ENCODE data around the gene CDHR2.

The CDHR2 gene

GRCh38 chr5:176548967-176549444, at the start of gene CDHR2:
Gene CDHR2, plus strand, starts transcription at chr5:176549342. Its CDS starts 16,011 bp downstream, at chr5:176565353.
- DNase-seq, result no peak

GRCh38 chr5:176500511-176500910, 48.6 kb upstream of the CDHR2 start:
- DNase-seq, result no peak

GRCh38 chr5:176501333-176501732, 47.8 kb upstream of the CDHR2 start:
- DNase-seq, result peak; percentile 34

- no peak for DNase-seq
Observed at GRCh38 chr5:176503496-176503895, 45.6 kb upstream of the CDHR2 start.

- DNase-seq, result no peak
Observed at GRCh38 chr5:176507911-176508310, 41.2 kb upstream of the CDHR2 start.

GRCh38 chr5:176508603-176509002, 40.5 kb upstream of the CDHR2 start:
- no peak for DNase-seq

- no peak for DNase-seq
Observed at GRCh38 chr5:176513788-176514187, 35.4 kb upstream of the CDHR2 start.

GRCh38 chr5:176514244-176514950, 34.7 kb upstream of the CDHR2 start:
- DNase-seq, result no peak

GRCh38 chr5:176515396-176515795, 33.7 kb upstream of the CDHR2 start:
- no peak for DNase-seq

GRCh38 chr5:176517053-176517661, 32.0 kb upstream of the CDHR2 start:
- DNase-seq, result no peak

GRCh38 chr5:176519810-176520720, 29.1 kb upstream of the CDHR2 start:
- no peak for DNase-seq

GRCh38 chr5:176521286-176521685, 27.9 kb upstream of the CDHR2 start:
- DNase-seq, result no peak

- DNase-seq, result no peak
Observed at GRCh38 chr5:176521699-176522263, 27.4 kb upstream of the CDHR2 start.

GRCh38 chr5:176524138-176524537, 25.0 kb upstream of the CDHR2 start:
- no peak for DNase-seq

- no peak for DNase-seq
Observed at GRCh38 chr5:176524987-176525386, 24.2 kb upstream of the CDHR2 start.

- no peak for DNase-seq
Observed at GRCh38 chr5:176525677-176526076, 23.5 kb upstream of the CDHR2 start.

- no peak for DNase-seq
Observed at GRCh38 chr5:176526462-176526861, 22.7 kb upstream of the CDHR2 start.

GRCh38 chr5:176527246-176528222, 21.6 kb upstream of the CDHR2 start:
- DNase-seq, result no peak

- DNase-seq, result no peak
Observed at GRCh38 chr5:176528301-176528700, 20.8 kb upstream of the CDHR2 start.

GRCh38 chr5:176528761-176529115, 20.4 kb upstream of the CDHR2 start:
- no peak for DNase-seq

GRCh38 chr5:176529116-176529740, 19.9 kb upstream of the CDHR2 start:
- DNase-seq, result no peak

- no peak for DNase-seq
Observed at GRCh38 chr5:176529741-176530141, 19.4 kb upstream of the CDHR2 start.

Measured in amniotic stem cell (primary cell).